SU-DHL-6 (cell line): ENCODE measurements around the gene ACY1.

ENCODE experiments used
- CTCF ChIP-seq: fragments of 200-600 bp; sonication (generic); IDR thresholded peaks from one replicate; pipeline ENCODE4 v1.5.1; 2017; ENCODE audit warnings: antibody characterized with exemption, mild to moderate bottlenecking, low read length, moderate library complexity; ENCODE audit not compliant: insufficient read depth, poor library complexity, severe bottlenecking
- EZH2phosphoT487 ChIP-seq: fragments of 200-600 bp; sonication (generic), shearing (Covaris generic); conservative IDR thresholded peaks from 2 replicates; pipeline ENCODE4 v1.6.1; 2018; ENCODE audit warnings: mild to moderate bottlenecking, antibody characterized with exemption, low read length, moderate library complexity, mixed read lengths

GRCh38 chr3:52036829-52037228 lies 53.5 kb downstream of the ACY1 start:
- TF ChIP-seq CTCF: no peak
- TF ChIP-seq EZH2phosphoT487: no peak
